HG02981 (cell line): ENCODE measurements around the gene NNT.
"Not testable (repeated sequence)": the region's sequence is repeated elsewhere in the genome, so short reads cannot be mapped to it uniquely, and the experiment has no call there.

Experiments used
- ATAC-seq: cut with Tn5 transposase; IDR thresholded peaks from one replicate; pipeline ENCODE4 v1.9.1; 2021; ENCODE audit warnings: mild to moderate bottlenecking, moderate library complexity; ENCODE audit not compliant: unreplicated experiment

The NNT gene

GRCh38 chr5:43602461-43603343 is at the start of gene NNT:
Gene NNT, plus strand, starts transcription at chr5:43603180. Its CDS starts 6,016 bp downstream, at chr5:43609196.
- ATAC-seq = peak; percentile 73

GRCh38 chr5:43553381-43553780 is 49.6 kb upstream of the NNT start:
- no peak for ATAC-seq

- no peak for ATAC-seq
Measured at GRCh38 chr5:43554497-43554896, 48.5 kb upstream of the NNT start.

GRCh38 chr5:43555895-43556606 is 46.9 kb upstream of the NNT start:
- ATAC-seq = peak; percentile 14

- ATAC-seq = peak; percentile 90
Measured at GRCh38 chr5:43556607-43556856, 46.4 kb upstream of the NNT start.

GRCh38 chr5:43556857-43557542 is 46.0 kb upstream of the NNT start, which contains the start of gene PAIP1:
Gene PAIP1, minus strand, starts transcription at chr5:43557077. Its CDS starts 231 bp downstream, at chr5:43556846.
- peak; percentile 70 for ATAC-seq

GRCh38 chr5:43560128-43560527 is 42.9 kb upstream of the NNT start:
- no peak for ATAC-seq

GRCh38 chr5:43561356-43561755 is 41.6 kb upstream of the NNT start:
- no peak for ATAC-seq

GRCh38 chr5:43563321-43563720 is 39.7 kb upstream of the NNT start:
- no peak for ATAC-seq

GRCh38 chr5:43564289-43564850 is 38.6 kb upstream of the NNT start:
- ATAC-seq = no peak

GRCh38 chr5:43565043-43565442 is 37.9 kb upstream of the NNT start:
- no peak for ATAC-seq

GRCh38 chr5:43567967-43568366 is 35.0 kb upstream of the NNT start:
- ATAC-seq = no peak

- no peak for ATAC-seq
Measured at GRCh38 chr5:43569236-43569746, 33.7 kb upstream of the NNT start.

GRCh38 chr5:43570450-43571158 is 32.4 kb upstream of the NNT start:
- ATAC-seq = no peak

- ATAC-seq = no peak
Measured at GRCh38 chr5:43571237-43571636, 31.7 kb upstream of the NNT start.

- no peak for ATAC-seq
Measured at GRCh38 chr5:43572357-43572756, 30.6 kb upstream of the NNT start.

- no peak for ATAC-seq
Measured at GRCh38 chr5:43573058-43573457, 29.9 kb upstream of the NNT start.

- not testable (repeated sequence) for ATAC-seq
Measured at GRCh38 chr5:43580402-43581210, 22.4 kb upstream of the NNT start.

GRCh38 chr5:43581398-43581797 is 21.6 kb upstream of the NNT start:
- no peak for ATAC-seq
